Cardiac atrium fibroblast (primary cell): ENCODE measurements around the gene MS4A3. TPM values are rescaled to one million over a fixed set of nuclear protein-coding genes. Genes with fewer than 3 reads are reported as not detected.

ENCODE experiments used
- total RNA-seq: library from RNA; depleted of rRNA; stranded (reverse); fragments of >200 nt; gene quantifications from 2 replicates; pipeline ENCODE4 v1.2.3, GENCODE V29; 2015

The MS4A3 gene, protein sequence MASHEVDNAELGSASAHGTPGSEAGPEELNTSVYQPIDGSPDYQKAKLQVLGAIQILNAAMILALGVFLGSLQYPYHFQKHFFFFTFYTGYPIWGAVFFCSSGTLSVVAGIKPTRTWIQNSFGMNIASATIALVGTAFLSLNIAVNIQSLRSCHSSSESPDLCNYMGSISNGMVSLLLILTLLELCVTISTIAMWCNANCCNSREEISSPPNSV
- not detected in 2 replicates for total RNA-seq

DNA sequence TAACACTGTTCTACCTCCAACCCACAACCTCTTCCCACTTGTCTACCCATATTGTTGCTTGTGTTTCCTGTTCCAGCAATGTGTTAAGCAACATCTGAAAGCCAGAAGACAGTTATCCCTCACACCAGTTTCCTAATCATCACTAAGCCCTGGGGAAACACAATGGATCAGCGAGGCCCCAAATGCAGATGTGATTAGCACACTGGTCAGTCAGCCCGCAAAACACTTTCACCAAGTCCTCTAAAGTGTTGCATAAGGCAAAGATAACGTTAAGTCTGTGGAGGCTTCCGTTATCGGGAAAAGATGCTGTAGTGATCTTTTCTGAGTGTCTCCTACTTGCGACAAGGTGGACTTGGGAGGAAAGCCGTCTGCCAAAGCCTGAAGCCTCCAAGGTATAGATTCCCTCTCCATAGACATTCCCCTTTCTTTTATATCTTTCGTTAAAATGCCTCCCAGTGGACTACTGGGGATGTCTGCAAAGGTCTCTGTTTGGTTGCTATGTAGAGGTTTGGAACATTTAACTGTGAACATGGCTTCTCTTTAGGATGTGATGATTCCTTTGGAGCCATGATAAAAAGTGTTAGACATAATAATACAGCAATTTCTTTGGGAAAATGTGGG lies at the start of gene MS4A3:
Gene MS4A3 (plus strand): TSS at position 317 of the 621 bp plus-strand sequence. CDS start 4,496 bp downstream, outside the sequence.

DNA sequence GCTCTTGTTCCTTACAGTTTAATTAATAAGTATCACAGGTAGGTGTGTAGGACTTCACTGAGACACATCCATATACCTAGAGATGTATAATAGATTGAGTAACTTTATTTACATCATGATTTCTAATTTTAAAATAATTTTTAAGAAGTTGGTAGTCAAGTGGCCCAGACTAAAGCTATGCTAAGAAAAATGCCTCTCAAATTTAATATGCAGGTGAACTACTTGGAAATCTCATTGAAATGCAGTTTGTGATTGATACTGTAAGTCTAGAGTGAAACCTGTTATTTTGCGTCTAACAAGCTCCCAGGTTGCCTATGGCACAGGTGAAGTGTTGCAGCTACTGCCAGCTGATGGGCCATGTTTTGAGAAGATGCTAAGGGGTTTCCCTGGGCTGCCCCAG lies 39.6 kb upstream of the MS4A3 start, which contains the start of gene OOSP4B:
Gene OOSP4B (plus strand): TSS at position 301 of the 400 bp plus-strand sequence.

GRCh38 chr11:60040109-60040508 lies 16.4 kb upstream of the MS4A3 start, which contains the start of gene OOSP2:
OOSP2 (plus strand) TSS chr11:60040409; CDS start chr11:60040460, 51 bp downstream.

DNA sequence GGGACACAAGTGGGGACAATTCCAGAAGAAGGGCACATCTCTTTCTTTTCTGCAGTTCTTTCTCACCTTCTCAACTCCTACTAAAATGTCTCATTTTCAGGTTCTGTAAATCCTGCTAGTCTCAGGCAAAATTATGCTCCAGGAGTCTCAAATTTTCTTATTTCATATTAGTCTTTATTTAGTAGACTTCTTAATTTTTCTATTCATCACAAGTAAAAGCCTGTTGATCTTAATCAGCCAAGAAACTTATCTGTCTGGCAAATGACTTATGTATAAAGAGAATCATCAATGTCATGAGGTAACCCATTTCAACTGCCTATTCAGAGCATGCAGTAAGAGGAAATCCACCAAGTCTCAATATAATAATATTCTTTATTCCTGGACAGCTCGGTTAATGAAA lies 31.9 kb downstream of the MS4A3 start, which contains the start of gene MS4A2:
Gene MS4A2 (plus strand): TSS at position 301 of the 400 bp plus-strand sequence. CDS start 102 bp downstream, outside the sequence.

Other genes with a start within 250 kb of the MS4A3 start
- gene MRPL16, start 245.9 kb upstream of the MS4A3 start, total RNA-seq = 29.6 and 36.9 TPM in 2 replicates
- gene CBLIF, start 211.2 kb upstream of the MS4A3 start, total RNA-seq = not detected in 2 replicates
- gene TCN1, start 190.2 kb upstream of the MS4A3 start, total RNA-seq = 0.65 TPM in 1 of 2 replicates, not detected in the other
- gene OOSP3, start 177.9 kb upstream of the MS4A3 start, total RNA-seq = not detected in 2 replicates
- not detected in 2 replicates for gene OOSP1, start 118.2 kb upstream of the MS4A3 start, total RNA-seq
- not detected in 2 replicates for gene OOSP4A, start 92.6 kb upstream of the MS4A3 start, total RNA-seq
- not detected in 2 replicates for gene OOSP4B, start 39.5 kb upstream of the MS4A3 start, total RNA-seq
- not detected in 2 replicates for gene OOSP2, start 16.3 kb upstream of the MS4A3 start, total RNA-seq
- not detected in 2 replicates for gene MS4A2, start 32.0 kb downstream of the MS4A3 start, total RNA-seq
- 1.6 TPM in 1 of 2 replicates, not detected in the other for gene MS4A6A, start 126.4 kb downstream of the MS4A3 start, total RNA-seq
- gene MS4A4E, start 186.5 kb downstream of the MS4A3 start, total RNA-seq = not detected in 2 replicates
- gene MS4A4A, start 224.0 kb downstream of the MS4A3 start, total RNA-seq = not detected in 2 replicates